ENCODE results near the gene SH3D19. TPM values are rescaled to one million over a fixed set of nuclear protein-coding genes. Genes with fewer than 3 reads are reported as not detected.
"Not testable (repeated sequence)": the region's sequence is repeated elsewhere in the genome, so short reads cannot be mapped to it uniquely, and the experiment has no call there.

The SH3D19 gene
- total RNA-seq, 2 experiments from 2014 or later = not detected

DNA sequence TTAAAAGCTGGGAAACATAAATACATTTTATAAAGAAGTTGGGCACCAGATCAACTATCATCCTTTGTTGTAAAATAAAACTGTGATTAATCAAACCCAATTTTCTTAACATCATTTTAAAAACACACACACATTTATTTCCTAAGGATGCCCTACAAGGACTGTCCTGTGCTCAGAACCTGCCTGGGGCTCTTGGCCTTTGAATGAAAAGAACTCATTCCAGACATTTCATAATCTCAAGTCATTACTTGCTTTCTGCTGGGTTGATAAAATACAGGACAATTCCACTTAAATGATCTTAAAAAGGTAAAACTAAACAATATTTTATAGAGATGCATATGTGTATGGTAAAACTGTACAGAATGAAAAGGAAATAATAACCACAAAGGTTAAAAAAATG is 2.8 kb downstream of the SH3D19 start:
- ChIA-PET CTCF (interaction anchor here (0.6 to 1.0 kb wide), 3 partner anchors 37 to 303 kb away, joined by 3 to 4 read pairs (median 4); no protein-coding TSS in a partner anchor), POLR2A (no interaction called here)

DNA sequence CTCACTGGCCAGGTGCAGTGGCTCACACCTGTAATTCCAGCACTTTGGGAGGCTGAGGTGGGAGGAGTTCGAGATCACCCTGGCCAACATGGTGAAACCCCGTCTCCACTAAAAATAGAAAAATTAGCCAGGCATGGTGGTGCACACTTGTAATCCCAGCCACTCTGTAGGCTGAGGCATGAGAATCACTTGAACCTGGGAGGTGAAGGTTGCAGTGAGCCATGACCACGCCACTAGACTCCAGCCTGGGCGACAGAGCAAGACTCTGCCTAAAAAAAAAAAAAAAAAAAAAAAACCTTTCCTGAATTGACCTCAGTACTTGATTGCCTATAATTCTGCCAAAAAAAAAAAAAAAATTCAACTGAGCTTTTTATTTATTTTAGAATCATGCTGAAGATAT is 3.2 kb downstream of the SH3D19 start:
- POLR2A ChIA-PET = not testable (repeated sequence)
- CTCF ChIA-PET = interaction anchor here (0.6 to 1.0 kb wide), 3 partner anchors 38 to 303 kb away, joined by 3 to 4 read pairs (median 4); no protein-coding TSS in a partner anchor

DNA sequence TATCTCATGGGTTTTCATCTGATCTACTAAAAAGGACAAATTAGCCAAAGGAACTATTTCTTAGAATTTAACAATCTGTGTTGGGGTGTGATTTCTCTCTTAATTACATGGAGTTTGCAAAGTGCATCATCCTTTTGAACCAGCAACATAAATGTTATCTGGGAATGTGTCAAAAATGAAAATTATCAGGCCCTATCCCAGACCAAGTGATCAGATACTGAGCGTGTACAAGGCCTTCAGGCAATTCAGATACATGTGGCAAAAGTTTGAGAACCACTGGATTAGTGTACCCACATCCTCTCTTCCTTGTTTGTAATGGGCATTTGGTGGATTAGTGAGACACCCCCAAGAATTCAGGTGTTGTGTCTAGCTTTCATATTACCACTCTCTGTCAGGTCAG is 3.8 kb downstream of the SH3D19 start:
- ChIA-PET POLR2A (no interaction called here), CTCF (no interaction called here)

DNA sequence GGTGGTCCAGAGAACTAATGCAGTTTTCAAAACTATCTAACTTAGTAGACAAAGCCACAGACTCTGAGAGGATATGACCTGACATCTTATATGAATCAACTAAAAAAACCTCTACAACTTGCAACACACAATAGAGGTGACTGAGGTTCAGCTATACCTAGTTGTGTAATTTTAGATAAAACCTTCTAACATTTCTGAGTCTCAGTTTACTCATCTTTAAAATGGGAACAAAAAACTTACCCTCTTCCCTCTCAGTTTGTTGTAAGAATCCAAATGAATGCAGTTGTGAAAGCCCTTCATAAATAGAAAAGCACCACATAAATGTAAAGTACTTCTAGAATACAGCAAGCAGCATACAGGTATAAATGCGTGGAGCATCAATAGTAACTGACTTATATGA is 5.9 kb downstream of the SH3D19 start:
- POLR2A ChIA-PET = no interaction called here
- CTCF ChIA-PET = no interaction called here

DNA sequence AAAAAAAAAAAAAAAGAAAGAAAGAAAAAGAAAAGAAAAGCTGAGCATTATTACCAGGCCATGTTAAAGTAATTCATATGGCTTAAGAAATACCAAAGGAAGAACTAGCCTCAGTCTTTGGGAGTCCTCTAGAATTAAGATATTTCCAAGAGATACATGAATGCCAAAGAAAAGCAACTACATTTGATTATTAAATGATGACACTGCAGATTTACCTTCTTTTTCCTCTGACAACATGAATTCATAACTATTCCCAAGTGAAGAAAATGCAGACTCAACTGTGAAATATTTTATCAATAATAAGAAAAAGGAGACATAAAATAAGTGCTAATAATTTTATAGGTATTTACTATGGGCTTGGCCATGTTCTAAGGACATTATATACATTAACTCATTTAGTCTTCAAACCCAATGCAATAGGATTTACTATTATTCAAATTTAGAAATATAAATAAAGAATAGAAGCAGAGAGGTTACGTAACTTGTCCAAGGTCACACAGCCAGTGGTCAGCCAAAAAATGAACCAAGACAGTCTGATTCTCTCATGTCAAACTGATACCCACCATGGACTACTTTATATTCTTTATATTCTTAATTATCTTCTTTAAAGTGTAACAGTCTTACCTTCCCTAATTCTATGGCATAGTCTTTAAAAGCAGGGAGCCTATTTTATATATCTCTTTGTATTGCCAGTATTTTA is 6.9 kb downstream of the SH3D19 start:
- POLR2A ChIA-PET = no interaction called here

DNA sequence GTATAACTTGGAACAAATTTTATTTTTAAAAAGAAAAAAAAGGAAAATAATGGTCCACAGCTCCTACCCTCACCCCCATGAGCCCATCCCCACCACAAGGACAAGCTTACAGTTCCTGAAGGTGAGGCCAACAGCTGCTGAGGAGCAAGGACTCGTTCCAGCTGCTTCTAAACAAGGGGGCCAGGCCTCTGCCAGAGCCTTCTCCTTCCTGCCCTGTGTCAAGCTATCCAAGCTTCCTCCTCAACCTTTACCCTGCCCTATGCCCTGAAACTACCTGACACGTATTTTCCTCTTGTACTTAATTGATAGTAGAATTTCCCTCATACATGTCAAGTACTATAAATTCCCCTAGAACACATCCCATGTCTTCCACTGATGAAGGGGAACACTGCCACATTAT is 8.8 kb downstream of the SH3D19 start:
- CTCF ChIA-PET = no interaction called here
- POLR2A ChIA-PET = no interaction called here

More for the DNA sequence above, 6.9 kb downstream of the SH3D19 start:
- CTCF ChIA-PET = interaction anchor here (0.7 kb wide), 1 partner anchor 857 kb away, joined by 4 read pairs; no protein-coding TSS in a partner anchor

DNA sequence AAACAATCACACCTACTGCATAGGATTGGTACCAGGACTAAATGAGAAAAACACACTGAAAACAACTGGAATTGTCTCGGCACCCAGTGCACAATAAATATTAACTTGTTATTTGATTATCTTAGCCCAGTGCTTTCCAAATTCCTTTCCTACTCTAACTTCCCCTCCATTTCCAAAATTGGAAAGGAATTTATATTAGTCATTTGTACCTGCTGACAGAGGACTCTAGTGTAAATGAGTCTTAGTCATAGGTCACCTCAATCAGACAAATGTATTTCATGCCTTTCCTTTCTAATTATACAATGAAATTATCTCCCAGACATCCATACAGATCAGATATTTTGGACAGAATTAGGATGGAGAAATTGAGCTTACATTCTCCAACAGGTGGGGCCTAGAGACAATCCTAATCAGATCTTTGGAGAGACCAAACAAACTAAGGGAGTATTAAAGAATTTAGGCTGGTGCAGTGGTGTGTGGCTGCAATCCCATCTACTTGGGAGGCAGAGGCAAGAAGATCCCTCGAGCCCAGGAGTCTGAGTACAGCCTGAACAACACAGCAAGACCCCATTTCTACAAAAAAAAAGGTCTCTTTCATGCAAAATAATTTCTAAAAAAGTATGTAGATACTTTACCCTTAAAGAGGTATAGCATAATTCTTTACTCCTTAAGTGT is 10.1 kb downstream of the SH3D19 start:
- POLR2A ChIA-PET = no interaction called here

DNA sequence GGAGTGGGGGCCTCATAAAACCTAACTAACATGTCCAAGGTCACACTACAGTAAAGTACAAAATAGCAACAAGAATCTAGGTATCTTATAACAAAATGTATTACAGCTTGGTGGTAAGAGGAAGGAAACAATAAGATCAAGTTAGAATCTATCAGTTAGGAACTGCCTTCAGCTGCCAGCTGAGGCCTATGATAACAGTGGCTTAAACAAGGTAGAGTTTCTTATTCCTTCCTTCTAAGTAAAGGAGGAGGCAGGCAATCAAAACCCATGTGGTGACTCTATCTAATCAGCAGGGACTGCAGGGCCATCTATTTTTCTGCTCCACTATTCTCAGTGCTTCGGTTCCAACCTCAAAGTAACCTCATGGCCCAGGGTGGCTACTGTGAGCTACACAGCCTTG is 10.9 kb downstream of the SH3D19 start:
- ChIA-PET CTCF (no interaction called here), POLR2A (no interaction called here)

More for the DNA sequence above, 10.1 kb downstream of the SH3D19 start:
- CTCF ChIA-PET = no interaction called here

DNA sequence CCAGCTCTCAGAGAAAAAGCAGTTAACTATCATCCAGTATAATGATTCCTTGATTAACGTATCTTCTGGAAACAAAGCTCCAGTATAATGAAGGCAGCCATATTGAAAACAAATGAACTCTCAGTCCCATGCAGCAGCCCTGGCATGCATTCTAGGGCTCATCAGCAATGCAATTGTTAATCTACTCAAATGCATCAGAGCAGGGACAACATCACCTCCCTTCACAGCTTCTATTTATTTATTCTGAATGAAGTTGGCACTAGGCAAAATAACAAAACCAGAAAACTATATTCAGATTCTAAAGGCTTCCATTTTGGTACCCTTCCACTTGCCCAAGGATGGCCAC is 11.4 kb downstream of the SH3D19 start:
- ChIA-PET POLR2A (no interaction called here), CTCF (no interaction called here)

DNA sequence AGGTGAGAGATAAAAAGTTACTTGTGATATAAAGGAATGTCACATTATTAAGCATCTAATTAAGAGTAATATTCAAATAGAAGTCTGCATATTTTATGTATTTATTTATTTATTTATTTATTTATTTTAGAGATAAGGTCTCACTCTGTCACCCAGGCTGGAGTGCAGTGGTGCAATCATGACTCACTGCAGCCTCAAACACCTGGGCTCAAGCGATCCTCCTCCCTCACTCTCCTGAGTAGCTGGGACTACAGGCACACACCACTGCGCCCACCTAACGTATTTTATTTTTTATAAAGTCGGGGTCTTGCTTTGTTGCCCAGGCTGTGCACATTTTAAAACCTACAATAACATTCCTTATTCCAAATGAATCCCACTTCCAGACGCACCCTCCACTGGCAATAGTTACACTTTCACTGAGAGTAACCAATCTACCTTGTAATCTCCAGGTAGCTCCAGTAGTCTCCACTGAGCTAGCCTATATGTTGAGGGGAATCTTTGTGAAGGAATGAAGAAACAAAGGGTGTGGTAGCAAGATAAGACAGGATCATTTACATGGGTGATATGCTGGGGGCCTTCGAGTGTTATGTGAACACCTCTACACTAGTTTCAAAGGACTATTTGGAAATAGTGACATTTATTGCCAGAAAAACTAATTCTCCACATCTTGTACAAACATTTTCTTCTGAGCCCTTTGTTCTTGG is 11.9 kb downstream of the SH3D19 start:
- ChIA-PET POLR2A (no interaction called here), CTCF (no interaction called here)

DNA sequence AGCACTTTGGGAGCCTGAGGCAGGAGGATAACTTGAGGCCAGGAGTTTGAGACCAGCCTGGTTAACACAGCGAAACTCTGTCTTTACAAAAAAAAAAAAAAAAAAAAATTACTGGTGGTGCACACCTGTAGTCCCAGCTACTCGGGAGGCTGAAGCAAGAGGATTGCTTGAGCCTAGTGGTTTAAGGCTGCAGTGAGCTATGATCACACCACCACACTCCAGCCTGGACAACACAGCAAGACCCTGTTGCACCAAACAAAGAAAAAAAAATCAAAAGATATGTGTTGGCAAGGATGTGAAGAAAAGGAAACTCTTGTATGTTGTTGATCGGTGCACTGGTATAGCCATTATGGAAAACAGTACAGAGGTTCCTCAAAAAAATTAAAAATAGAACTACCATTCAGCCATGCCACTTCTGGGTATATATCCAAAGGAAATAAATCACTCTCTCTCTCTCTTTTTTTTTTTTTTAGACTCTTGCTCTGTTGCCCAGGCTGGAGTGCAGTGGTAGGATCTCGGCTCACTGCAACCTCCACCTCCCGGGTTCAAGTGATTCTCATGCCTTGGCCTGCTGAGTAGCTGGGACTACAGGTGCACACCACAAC is 15.2 kb downstream of the SH3D19 start:
- CTCF ChIA-PET = no interaction called here
- POLR2A ChIA-PET = no interaction called here

DNA sequence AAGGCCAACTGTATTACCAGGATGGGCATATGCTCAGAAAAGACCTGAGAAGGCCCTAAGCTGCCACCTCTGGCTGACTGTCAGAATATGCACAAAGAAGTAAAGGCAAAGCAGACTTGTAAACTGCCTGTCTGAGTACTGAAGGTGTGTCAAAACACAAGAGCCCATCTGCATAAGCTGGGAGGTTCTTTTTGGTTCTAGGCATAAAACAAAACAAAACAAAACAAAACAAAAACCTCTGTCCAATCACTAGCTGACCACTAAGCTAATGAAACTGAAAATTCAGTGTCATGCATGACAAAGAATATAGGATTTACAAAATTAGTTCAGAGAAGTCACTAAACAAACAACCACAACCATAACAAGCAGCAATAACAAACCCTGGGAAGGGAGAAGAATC is 20.6 kb downstream of the SH3D19 start:
- ChIA-PET CTCF (no interaction called here), POLR2A (interaction anchor here (0.6 kb wide), 1 partner anchor 77 kb away, joined by 3 read pairs; no protein-coding TSS in a partner anchor)

DNA sequence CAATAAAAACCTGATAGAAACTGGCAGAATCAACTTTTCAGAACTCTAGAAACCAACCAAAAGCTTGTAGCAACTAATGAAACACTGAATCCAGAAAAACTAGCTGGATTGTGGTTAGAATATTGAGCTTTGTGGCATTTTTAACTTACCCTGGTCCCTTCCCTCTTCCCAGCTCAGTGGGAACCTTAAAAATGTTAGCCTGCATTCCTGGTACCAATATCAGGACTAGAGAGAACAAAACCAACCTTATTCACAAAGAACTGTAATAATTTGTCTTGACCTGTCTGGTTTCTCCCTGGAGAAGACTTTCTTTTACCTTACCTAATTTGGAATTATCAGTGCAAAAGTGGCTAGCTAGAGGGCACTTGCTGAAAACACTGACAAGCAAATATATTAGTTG is 21.2 kb downstream of the SH3D19 start:
- POLR2A ChIA-PET = interaction anchor here (0.6 kb wide), 1 partner anchor 76 kb away, joined by 3 read pairs; no protein-coding TSS in a partner anchor
- CTCF ChIA-PET = interaction anchor here (1.1 kb wide), 1 partner anchor 12 kb away, joined by 4 read pairs; no protein-coding TSS in a partner anchor

DNA sequence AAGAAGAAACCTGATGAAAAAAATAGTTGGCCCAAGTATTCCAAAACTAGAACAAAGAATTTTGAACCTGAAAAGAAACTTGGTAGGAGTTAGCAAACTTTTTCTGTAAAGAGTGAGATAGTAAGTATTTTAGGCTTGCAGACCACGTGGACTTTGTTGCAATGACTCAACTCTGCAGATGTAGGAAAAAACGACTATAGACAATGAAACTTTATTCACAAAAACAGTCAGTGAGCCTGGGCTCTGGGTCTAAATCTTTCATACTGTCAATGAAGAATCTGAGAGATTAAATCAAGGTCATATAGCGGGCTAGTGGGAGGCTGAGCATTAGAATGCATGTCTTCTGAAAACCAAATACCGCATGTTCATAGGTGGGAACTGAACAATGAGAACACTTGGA is 23.0 kb downstream of the SH3D19 start:
- ChIA-PET CTCF (no interaction called here), POLR2A (no interaction called here)

DNA sequence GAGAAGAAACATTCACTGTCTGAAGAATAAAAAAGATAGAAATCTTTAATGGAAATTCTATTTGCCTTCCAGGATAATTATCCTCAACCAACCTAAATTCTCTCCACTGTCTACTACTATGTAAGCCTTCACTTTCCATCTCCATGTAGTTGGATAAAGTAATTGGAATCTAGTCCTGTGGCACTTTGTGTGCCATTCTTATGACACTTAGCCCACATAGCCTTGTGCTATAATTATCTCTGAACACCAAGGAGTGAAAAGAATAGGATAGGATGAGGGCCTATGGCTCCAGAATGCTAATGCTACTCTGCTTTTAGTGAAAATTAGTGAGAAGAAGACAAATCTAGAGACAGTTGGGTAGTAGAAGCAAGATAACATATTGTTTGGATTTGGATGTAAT is 28.2 kb downstream of the SH3D19 start:
- POLR2A ChIA-PET = no interaction called here
- CTCF ChIA-PET = no interaction called here

DNA sequence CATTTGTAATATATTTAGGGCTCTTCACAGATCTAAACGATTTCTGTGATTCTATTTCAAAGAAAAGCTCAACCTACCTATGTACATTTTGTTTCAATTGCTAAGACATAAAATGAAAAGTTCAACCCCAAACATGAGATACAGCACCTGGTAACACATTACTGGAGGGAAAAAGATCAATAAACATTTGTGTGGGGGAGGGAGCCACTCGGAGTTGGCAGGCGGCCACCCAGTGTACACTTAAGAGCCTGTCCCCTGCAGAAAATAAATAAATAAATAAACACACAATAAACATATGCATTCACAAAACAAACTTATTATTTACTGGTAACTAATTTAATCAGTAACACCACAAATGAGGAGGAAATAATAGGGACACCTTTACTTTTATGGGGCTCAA is 29.2 kb downstream of the SH3D19 start:
- ChIA-PET CTCF (interaction anchor here (0.7 kb wide), 1 partner anchor 468 kb away, joined by 3 read pairs; no protein-coding TSS in a partner anchor), POLR2A (no interaction called here)

DNA sequence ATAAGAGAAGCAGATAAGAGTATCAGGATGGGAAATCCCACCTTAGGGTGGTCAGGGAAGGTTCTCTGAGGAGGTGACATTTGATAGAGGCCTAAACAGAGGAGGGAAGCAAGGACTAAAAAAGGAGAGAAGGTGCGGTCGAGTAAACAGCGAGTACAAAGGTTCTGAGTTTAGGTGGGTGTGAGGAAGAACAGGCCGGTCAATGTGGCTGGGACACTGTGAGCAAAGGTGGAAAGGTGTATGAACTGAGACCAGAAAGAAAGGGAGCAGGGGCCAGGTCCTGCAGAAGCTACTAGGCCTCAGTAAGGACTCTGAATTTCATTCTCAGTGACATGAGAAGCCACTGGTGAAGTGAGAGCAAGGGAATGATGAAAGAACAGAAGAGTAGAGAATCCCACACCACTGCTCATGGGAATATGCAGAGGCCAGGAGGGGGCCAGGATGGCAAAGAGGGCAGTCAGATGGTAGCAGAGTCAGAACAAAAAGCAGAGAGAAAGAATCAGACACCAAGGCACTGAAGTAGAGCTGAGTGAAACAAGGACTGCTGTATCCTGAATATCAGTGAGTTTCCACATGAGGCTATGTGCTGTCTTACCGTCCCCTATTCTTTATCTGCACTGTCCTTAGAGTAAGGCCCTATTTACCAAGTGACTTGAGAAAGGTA is 30.4 kb downstream of the SH3D19 start:
- ChIA-PET POLR2A (no interaction called here), CTCF (no interaction called here)

DNA sequence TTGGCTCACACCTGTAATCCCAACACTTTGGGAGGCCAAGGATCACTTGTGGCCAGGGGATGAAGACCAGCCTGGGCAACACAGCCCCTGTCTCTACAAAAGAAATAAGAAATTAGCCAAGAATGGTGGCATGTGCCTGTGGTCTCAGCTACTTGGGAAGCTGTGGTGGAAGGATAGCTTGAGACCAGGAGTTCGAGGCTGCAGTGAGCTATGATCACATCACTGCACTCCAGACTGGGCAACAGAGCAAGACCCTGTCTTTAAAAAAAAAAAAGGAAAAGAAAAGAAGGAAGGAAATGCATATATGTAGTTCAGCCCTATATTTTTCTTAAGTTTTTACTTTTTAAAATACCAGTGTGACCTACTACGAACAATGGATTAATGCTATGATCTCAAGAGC is 33.4 kb downstream of the SH3D19 start:
- POLR2A ChIA-PET = no interaction called here
- CTCF ChIA-PET = interaction anchor here (1.2 kb wide), 1 partner anchor 11 kb away, joined by 4 read pairs; no protein-coding TSS in a partner anchor

DNA sequence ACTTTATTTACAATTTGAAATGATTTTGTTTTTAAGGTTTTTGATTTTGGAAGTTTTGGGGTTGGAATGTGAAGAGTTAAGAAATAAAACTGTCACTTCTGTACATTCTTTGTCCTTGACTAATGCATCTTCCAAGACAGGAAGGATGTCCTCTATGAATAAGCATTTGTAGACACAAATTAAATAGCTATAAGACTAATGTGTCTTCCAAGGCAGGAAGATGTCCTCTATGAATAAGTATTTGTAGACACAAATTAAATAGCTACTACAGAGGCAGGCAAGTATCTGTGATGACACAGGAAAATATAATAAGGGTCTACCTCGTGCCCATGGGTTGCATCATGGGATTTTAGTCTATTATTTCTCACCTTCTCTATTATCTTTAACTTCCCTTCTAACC is 33.9 kb downstream of the SH3D19 start:
- ChIA-PET CTCF (interaction anchor here (1.2 kb wide), 1 partner anchor 12 kb away, joined by 4 read pairs; no protein-coding TSS in a partner anchor), POLR2A (no interaction called here)

DNA sequence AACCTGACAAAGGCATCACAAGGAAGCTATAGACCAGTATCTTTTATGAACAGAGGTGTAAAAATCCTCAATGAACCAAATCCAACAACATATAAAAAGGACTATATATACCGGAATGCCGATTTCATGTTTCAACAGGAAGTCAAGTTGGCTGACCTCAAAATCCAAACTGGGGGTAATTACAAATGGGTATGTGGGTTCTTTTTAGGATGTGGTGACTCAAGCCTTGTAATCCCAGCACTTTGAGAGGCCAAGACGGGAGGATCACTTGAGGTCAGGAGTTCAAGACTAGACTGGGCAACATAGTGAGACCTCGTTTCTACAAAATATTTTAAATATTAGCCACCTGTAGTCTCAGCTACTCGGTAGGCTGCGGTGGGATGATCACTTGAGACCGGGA is 38.0 kb downstream of the SH3D19 start:
- ChIA-PET POLR2A (no interaction called here), CTCF (no interaction called here)

Data from activated CD8-positive, alpha-beta memory T cell treated with anti-CD3 and anti-CD28 coated beads for 36 hours (primary cell).